ENCODE results near the gene SOX5. TPM values are rescaled to one million over a fixed set of nuclear protein-coding genes. Genes with fewer than 3 reads are reported as not detected.

Gene SOX5
- total RNA-seq, 1 donor: 0.94 TPM

GRCh38 chr12:23770202-23770938, 179.1 kb downstream of the SOX5 start:
- Histone ChIP-seq H3K9me3 (ENCODE audit: low read depth, low read length) (no peaks in the 10 kb centered on the region), H3K4me3 (ENCODE audit: low read length) (no peak overlapping the region), H3K4me1 (ENCODE audit: insufficient read depth, low read length) (no peaks in the 10 kb centered on the region), H3K27me3 (ENCODE audit: insufficient read depth, low read length) (no peaks in the 10 kb centered on the region)

GRCh38 chr12:23767834-23768233, 181.6 kb downstream of the SOX5 start:
- no peaks in the 10 kb centered on the region for H3K9me3 ChIP-seq (ENCODE audit: low read depth, low read length)
- no peaks in the 10 kb centered on the region for H3K27me3 ChIP-seq (ENCODE audit: insufficient read depth, low read length)
- no peaks in the 10 kb centered on the region for H3K4me1 ChIP-seq (ENCODE audit: insufficient read depth, low read length)
- no peak overlapping the region for H3K4me3 ChIP-seq (ENCODE audit: low read length)

- H3K4me1 ChIP-seq (ENCODE audit: insufficient read depth, low read length): no peaks in the 10 kb centered on the region
- no peaks in the 10 kb centered on the region for H3K9me3 ChIP-seq (ENCODE audit: low read depth, low read length)
- H3K4me3 ChIP-seq (ENCODE audit: low read length): no peak overlapping the region
- no peaks in the 10 kb centered on the region for H3K27me3 ChIP-seq (ENCODE audit: insufficient read depth, low read length)
Measured at GRCh38 chr12:23763724-23764123, 185.7 kb downstream of the SOX5 start.

GRCh38 chr12:23760495-23760894, 189.0 kb downstream of the SOX5 start:
- Histone ChIP-seq H3K9me3 (ENCODE audit: low read depth, low read length) (no peaks in the 10 kb centered on the region), H3K4me1 (ENCODE audit: insufficient read depth, low read length) (no peaks in the 10 kb centered on the region), H3K4me3 (ENCODE audit: low read length) (no peak overlapping the region), H3K27me3 (ENCODE audit: insufficient read depth, low read length) (no peaks in the 10 kb centered on the region)

- Histone ChIP-seq H3K27me3 (ENCODE audit: insufficient read depth, low read length) (no peaks in the 10 kb centered on the region), H3K4me1 (ENCODE audit: insufficient read depth, low read length) (no peaks in the 10 kb centered on the region), H3K9me3 (ENCODE audit: low read depth, low read length) (no peaks in the 10 kb centered on the region), H3K4me3 (ENCODE audit: low read length) (no peak overlapping the region)
Measured at GRCh38 chr12:23758608-23759007, 190.9 kb downstream of the SOX5 start.

- H3K4me1 ChIP-seq (ENCODE audit: insufficient read depth, low read length): no peaks in the 10 kb centered on the region
- H3K27me3 ChIP-seq (ENCODE audit: insufficient read depth, low read length): no peaks in the 10 kb centered on the region
- no peaks in the 10 kb centered on the region for H3K9me3 ChIP-seq (ENCODE audit: low read depth, low read length)
- H3K4me3 ChIP-seq (ENCODE audit: low read length): no peak overlapping the region
Measured at GRCh38 chr12:23757541-23757962, 191.9 kb downstream of the SOX5 start.

GRCh38 chr12:23756416-23756815, 193.1 kb downstream of the SOX5 start:
- Histone ChIP-seq H3K27me3 (ENCODE audit: insufficient read depth, low read length) (no peaks in the 10 kb centered on the region), H3K4me1 (ENCODE audit: insufficient read depth, low read length) (no peaks in the 10 kb centered on the region), H3K9me3 (ENCODE audit: low read depth, low read length) (no peaks in the 10 kb centered on the region), H3K4me3 (ENCODE audit: low read length) (no peak overlapping the region)

GRCh38 chr12:23753628-23754365, 195.7 kb downstream of the SOX5 start:
- H3K4me1 ChIP-seq (ENCODE audit: insufficient read depth, low read length): no peaks in the 10 kb centered on the region
- H3K27me3 ChIP-seq (ENCODE audit: insufficient read depth, low read length): no peaks in the 10 kb centered on the region
- H3K9me3 ChIP-seq (ENCODE audit: low read depth, low read length): no peaks in the 10 kb centered on the region
- H3K4me3 ChIP-seq (ENCODE audit: low read length): no peak overlapping the region

GRCh38 chr12:23752245-23752644, 197.2 kb downstream of the SOX5 start:
- no peak overlapping the region for H3K4me3 ChIP-seq (ENCODE audit: low read length)
- H3K27me3 ChIP-seq (ENCODE audit: insufficient read depth, low read length): no peaks in the 10 kb centered on the region
- no peaks in the 10 kb centered on the region for H3K4me1 ChIP-seq (ENCODE audit: insufficient read depth, low read length)
- H3K9me3 ChIP-seq (ENCODE audit: low read depth, low read length): no peaks in the 10 kb centered on the region

- Histone ChIP-seq H3K4me3 (ENCODE audit: low read length) (no peak overlapping the region), H3K27me3 (ENCODE audit: insufficient read depth, low read length) (no peaks in the 10 kb centered on the region), H3K9me3 (ENCODE audit: low read depth, low read length) (no peaks in the 10 kb centered on the region), H3K4me1 (ENCODE audit: insufficient read depth, low read length) (no peaks in the 10 kb centered on the region)
Measured at GRCh38 chr12:23751641-23752040, 197.8 kb downstream of the SOX5 start.

GRCh38 chr12:23750923-23751322, 198.5 kb downstream of the SOX5 start:
- H3K4me3 ChIP-seq (ENCODE audit: low read length): no peak overlapping the region
- no peaks in the 10 kb centered on the region for H3K9me3 ChIP-seq (ENCODE audit: low read depth, low read length)
- no peaks in the 10 kb centered on the region for H3K27me3 ChIP-seq (ENCODE audit: insufficient read depth, low read length)
- no peaks in the 10 kb centered on the region for H3K4me1 ChIP-seq (ENCODE audit: insufficient read depth, low read length)

GRCh38 chr12:23744696-23745095, 204.8 kb downstream of the SOX5 start:
- Histone ChIP-seq H3K9me3 (ENCODE audit: low read depth, low read length) (no peaks in the 10 kb centered on the region), H3K4me1 (ENCODE audit: insufficient read depth, low read length) (no peaks in the 10 kb centered on the region), H3K4me3 (ENCODE audit: low read length) (no peak overlapping the region), H3K27me3 (ENCODE audit: insufficient read depth, low read length) (no peaks in the 10 kb centered on the region)

- Histone ChIP-seq H3K9me3 (ENCODE audit: low read depth, low read length) (no peaks in the 10 kb centered on the region), H3K4me3 (ENCODE audit: low read length) (no peak overlapping the region), H3K27me3 (ENCODE audit: insufficient read depth, low read length) (no peaks in the 10 kb centered on the region), H3K4me1 (ENCODE audit: insufficient read depth, low read length) (no peaks in the 10 kb centered on the region)
Measured at GRCh38 chr12:23742574-23742973, 206.9 kb downstream of the SOX5 start.

- Histone ChIP-seq H3K27me3 (ENCODE audit: insufficient read depth, low read length) (no peaks in the 10 kb centered on the region), H3K4me3 (ENCODE audit: low read length) (no peak overlapping the region), H3K4me1 (ENCODE audit: insufficient read depth, low read length) (no peaks in the 10 kb centered on the region), H3K9me3 (ENCODE audit: low read depth, low read length) (no peaks in the 10 kb centered on the region)
Measured at GRCh38 chr12:23731493-23731892, 218.0 kb downstream of the SOX5 start.

- no peaks in the 10 kb centered on the region for H3K4me1 ChIP-seq (ENCODE audit: insufficient read depth, low read length)
- no peaks in the 10 kb centered on the region for H3K9me3 ChIP-seq (ENCODE audit: low read depth, low read length)
- H3K4me3 ChIP-seq (ENCODE audit: low read length): no peak overlapping the region
- no peaks in the 10 kb centered on the region for H3K27me3 ChIP-seq (ENCODE audit: insufficient read depth, low read length)
Measured at GRCh38 chr12:23731035-23731434, 218.4 kb downstream of the SOX5 start.

- Histone ChIP-seq H3K27me3 (ENCODE audit: insufficient read depth, low read length) (no peaks in the 10 kb centered on the region), H3K4me3 (ENCODE audit: low read length) (no peak overlapping the region), H3K9me3 (ENCODE audit: low read depth, low read length) (no peaks in the 10 kb centered on the region), H3K4me1 (ENCODE audit: insufficient read depth, low read length) (no peaks in the 10 kb centered on the region)
Measured at GRCh38 chr12:23729359-23729758, 220.1 kb downstream of the SOX5 start.

Data from mononuclear cell (primary cell).